Measurements from ENCODE around the gene ALPI.

The ALPI gene

GRCh38 chr2:232502911-232503808, 47.2 kb downstream of the ALPI start:
- DNase-seq = peak; percentile 47

GRCh38 chr2:232503809-232504323, 47.9 kb downstream of the ALPI start:
- no peak for DNase-seq

GRCh38 chr2:232504438-232504837, 48.5 kb downstream of the ALPI start:
- peak; percentile 55 for DNase-seq

DNA sequence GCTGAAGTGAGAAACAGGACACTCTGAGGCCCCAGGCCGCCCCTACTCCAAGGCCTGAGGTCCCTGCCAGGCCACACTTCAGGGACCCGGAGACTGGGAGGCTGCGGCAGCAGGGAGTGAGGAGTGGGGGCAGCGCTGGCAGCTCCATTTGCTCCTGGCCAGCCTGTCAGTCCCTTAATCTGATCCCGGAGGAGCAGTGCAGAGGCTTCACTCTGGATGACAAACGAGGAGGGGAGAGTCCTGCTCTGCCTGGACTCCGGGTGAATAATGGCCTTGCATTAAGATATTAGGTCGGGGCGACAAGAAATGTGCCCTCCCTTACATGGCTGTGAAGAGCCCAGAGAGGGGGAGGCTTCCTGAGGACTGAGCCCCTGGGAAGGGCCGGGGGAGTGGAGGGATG, 49.9 kb downstream of the ALPI start:
- no peak for DNase-seq

- no peak for DNase-seq
Measured at GRCh38 chr2:232506709-232507108, 50.8 kb downstream of the ALPI start.

DNA sequence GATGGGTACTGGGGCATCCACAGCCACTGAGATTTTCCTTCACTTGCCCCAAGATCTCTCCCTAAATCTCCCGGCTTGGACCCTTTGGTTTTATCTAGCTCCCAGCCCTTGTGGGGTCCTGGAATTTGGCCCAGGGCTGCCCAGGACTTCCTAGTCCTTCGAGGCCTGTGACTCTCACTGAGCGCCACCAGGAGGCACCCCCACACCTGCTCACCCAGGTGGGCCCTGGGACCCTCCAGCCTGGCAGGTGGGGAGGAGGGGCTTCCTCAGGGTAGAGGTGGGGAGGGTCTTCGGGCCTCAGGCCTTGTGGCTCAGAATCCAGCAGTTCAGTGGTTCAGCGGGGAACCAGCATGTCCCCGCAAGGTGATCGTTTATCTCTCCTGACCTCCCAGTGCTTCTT, 52.3 kb downstream of the ALPI start:
- DNase-seq = no peak

Measured in NCI-H1436 (cell line).